Adrenal gland (tissue), 5 donors: ENCODE results near the gene OR4N5.

Source experiments
- CTCF ChIP-seq, 6 experiments: fragments of 450-650 bp in 4 of 6; fragments of 200-600 bp in 2 of 6; sonication (generic) in 1 of 6; IDR thresholded peaks; 1 replicate in 5 of 6; 2 replicates in 1 of 6; pipeline versions ENCODE4 v1.5.1 to v1.8.0; 2016 to 2021; ENCODE audit warnings: antibody characterized with exemption in 6 of 6, mild to moderate bottlenecking in 2 of 6, moderate library complexity in 1 of 6
- POLR2A ChIP-seq, 2 donors: fragments of 450-650 bp; IDR thresholded peaks; one replicate each; pipeline ENCODE4 v1.6.1; 2017; ENCODE audit warnings: antibody characterized with exemption in 2 of 2, mild to moderate bottlenecking in 2 of 2, moderate library complexity in 1 of 2
- donor health status: DM: no; HTN: no; CAD: no.

DNA sequence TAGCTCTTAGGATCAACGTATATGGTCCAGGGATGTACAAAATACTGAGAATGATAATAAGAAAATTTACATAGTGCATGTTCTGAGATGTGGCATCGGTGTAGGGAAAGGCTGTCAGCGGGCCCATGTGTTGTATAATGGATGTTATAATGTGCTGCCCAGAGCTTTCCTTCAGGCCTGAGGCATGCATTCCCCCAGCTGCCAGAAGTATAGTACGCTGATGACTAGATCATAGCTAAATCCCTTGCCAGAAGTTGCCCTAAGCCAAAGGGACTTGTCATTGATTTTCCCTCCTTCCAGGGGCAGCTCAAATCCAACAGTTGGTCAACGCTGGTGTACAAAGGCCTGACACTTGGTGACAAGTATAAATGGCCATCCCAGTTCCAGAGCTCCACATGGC, 45.6 kb downstream of the OR4N5 start:
- TF ChIP-seq CTCF (IDR thresholded peaks at IDR 0.05) (no peak), POLR2A (IDR thresholded peaks at IDR 0.05) (no peak)
